ENCODE data around the gene TSPAN2.

Gene TSPAN2

GRCh38 chr1:115067161-115067859 is 22.0 kb downstream of the TSPAN2 start:
- Histone ChIP-seq H3K9me3 (ENCODE audit: control insufficient read depth, low read length) (no peaks in the 10 kb centered on the region), H3K27ac (ENCODE audit: insufficient read depth, low read length, poor library complexity, severe bottlenecking) (no peak overlapping the region), H3K36me3 (ENCODE audit: control insufficient read depth, insufficient read depth, low read length) (no peaks in the 10 kb centered on the region)

GRCh38 chr1:115065021-115065420 is 24.3 kb downstream of the TSPAN2 start:
- no peak overlapping the region for H3K27ac ChIP-seq (ENCODE audit: insufficient read depth, low read length, poor library complexity, severe bottlenecking)
- no peak for DNase-seq
- no peaks in the 10 kb centered on the region for H3K9me3 ChIP-seq (ENCODE audit: control insufficient read depth, low read length)
- H3K4me1 ChIP-seq (ENCODE audit: control insufficient read depth, insufficient read depth, low read length, poor library complexity, severe bottlenecking) = peaks cover 20% of the 10 kb centered on the region
- H3K4me3 ChIP-seq (ENCODE audit: insufficient read depth, low read depth, low read length, poor library complexity, severe bottlenecking) = no peak overlapping the region
- H3K27me3 ChIP-seq (replicated peaks; ENCODE audit: control insufficient read depth, insufficient read depth, low read length, poor library complexity, severe bottlenecking) = no peaks in the 10 kb centered on the region
- no peaks in the 10 kb centered on the region for H3K36me3 ChIP-seq (ENCODE audit: control insufficient read depth, insufficient read depth, low read length)

More at GRCh38 chr1:115067161-115067859, 22.0 kb downstream of the TSPAN2 start:
- H3K4me1 ChIP-seq (ENCODE audit: control insufficient read depth, insufficient read depth, low read length, poor library complexity, severe bottlenecking) = peaks cover 8% of the 10 kb centered on the region
- no peak overlapping the region for H3K4me3 ChIP-seq (ENCODE audit: insufficient read depth, low read depth, low read length, poor library complexity, severe bottlenecking)
- no peaks in the 10 kb centered on the region for H3K27me3 ChIP-seq (replicated peaks; ENCODE audit: control insufficient read depth, insufficient read depth, low read length, poor library complexity, severe bottlenecking)
- DNase-seq = no peak

- Histone ChIP-seq H3K27me3 (replicated peaks; ENCODE audit: control insufficient read depth, insufficient read depth, low read length, poor library complexity, severe bottlenecking) (no peaks in the 10 kb centered on the region), H3K4me3 (ENCODE audit: insufficient read depth, low read depth, low read length, poor library complexity, severe bottlenecking) (no peak overlapping the region), H3K36me3 (ENCODE audit: control insufficient read depth, insufficient read depth, low read length) (no peaks in the 10 kb centered on the region), H3K27ac (ENCODE audit: insufficient read depth, low read length, poor library complexity, severe bottlenecking) (no peak overlapping the region), H3K4me1 (ENCODE audit: control insufficient read depth, insufficient read depth, low read length, poor library complexity, severe bottlenecking) (peaks cover 20% of the 10 kb centered on the region), H3K9me3 (ENCODE audit: control insufficient read depth, low read length) (no peaks in the 10 kb centered on the region)
- DNase-seq = no peak
Measured at GRCh38 chr1:115064461-115064860, 24.8 kb downstream of the TSPAN2 start.

GRCh38 chr1:115063228-115063901 is 25.9 kb downstream of the TSPAN2 start:
- Histone ChIP-seq H3K4me3 (ENCODE audit: insufficient read depth, low read depth, low read length, poor library complexity, severe bottlenecking) (no peak overlapping the region), H3K36me3 (ENCODE audit: control insufficient read depth, insufficient read depth, low read length) (no peaks in the 10 kb centered on the region), H3K4me1 (ENCODE audit: control insufficient read depth, insufficient read depth, low read length, poor library complexity, severe bottlenecking) (peaks cover 20% of the 10 kb centered on the region), H3K27me3 (replicated peaks; ENCODE audit: control insufficient read depth, insufficient read depth, low read length, poor library complexity, severe bottlenecking) (no peaks in the 10 kb centered on the region), H3K9me3 (ENCODE audit: control insufficient read depth, low read length) (no peaks in the 10 kb centered on the region), H3K27ac (ENCODE audit: insufficient read depth, low read length, poor library complexity, severe bottlenecking) (peak overlapping the region; percentile 94)
- peak; percentile 18 to 38 (median 28) for DNase-seq

GRCh38 chr1:115062542-115063004 is 26.7 kb downstream of the TSPAN2 start:
- H3K36me3 ChIP-seq (ENCODE audit: control insufficient read depth, insufficient read depth, low read length) = no peaks in the 10 kb centered on the region
- peaks cover 20% of the 10 kb centered on the region for H3K4me1 ChIP-seq (ENCODE audit: control insufficient read depth, insufficient read depth, low read length, poor library complexity, severe bottlenecking)
- peak; percentile 94 to 97 (median 94) for DNase-seq
- H3K27me3 ChIP-seq (replicated peaks; ENCODE audit: control insufficient read depth, insufficient read depth, low read length, poor library complexity, severe bottlenecking) = no peaks in the 10 kb centered on the region
- H3K9me3 ChIP-seq (ENCODE audit: control insufficient read depth, low read length) = no peaks in the 10 kb centered on the region
- H3K4me3 ChIP-seq (ENCODE audit: insufficient read depth, low read depth, low read length, poor library complexity, severe bottlenecking) = no peak overlapping the region
- H3K27ac ChIP-seq (ENCODE audit: insufficient read depth, low read length, poor library complexity, severe bottlenecking) = peak overlapping the region; percentile 94

- no peaks in the 10 kb centered on the region for H3K36me3 ChIP-seq (ENCODE audit: control insufficient read depth, insufficient read depth, low read length)
- H3K27ac ChIP-seq (ENCODE audit: insufficient read depth, low read length, poor library complexity, severe bottlenecking) = no peak overlapping the region
- no peak overlapping the region for H3K4me3 ChIP-seq (ENCODE audit: insufficient read depth, low read depth, low read length, poor library complexity, severe bottlenecking)
- H3K9me3 ChIP-seq (ENCODE audit: control insufficient read depth, low read length) = no peaks in the 10 kb centered on the region
- DNase-seq = no peak
- no peaks in the 10 kb centered on the region for H3K27me3 ChIP-seq (replicated peaks; ENCODE audit: control insufficient read depth, insufficient read depth, low read length, poor library complexity, severe bottlenecking)
- H3K4me1 ChIP-seq (ENCODE audit: control insufficient read depth, insufficient read depth, low read length, poor library complexity, severe bottlenecking) = peaks cover 20% of the 10 kb centered on the region
Measured at GRCh38 chr1:115060501-115060900, 28.8 kb downstream of the TSPAN2 start.

GRCh38 chr1:115059316-115059715 is 30.0 kb downstream of the TSPAN2 start:
- H3K4me1 ChIP-seq (ENCODE audit: control insufficient read depth, insufficient read depth, low read length, poor library complexity, severe bottlenecking) = peaks cover 19% of the 10 kb centered on the region
- no peak for DNase-seq

GRCh38 chr1:115057661-115058254 is 31.5 kb downstream of the TSPAN2 start:
- Histone ChIP-seq H3K36me3 (ENCODE audit: control insufficient read depth, insufficient read depth, low read length) (no peaks in the 10 kb centered on the region), H3K27ac (ENCODE audit: insufficient read depth, low read length, poor library complexity, severe bottlenecking) (no peak overlapping the region), H3K9me3 (ENCODE audit: control insufficient read depth, low read length) (no peaks in the 10 kb centered on the region), H3K27me3 (replicated peaks; ENCODE audit: control insufficient read depth, insufficient read depth, low read length, poor library complexity, severe bottlenecking) (no peaks in the 10 kb centered on the region), H3K4me1 (ENCODE audit: control insufficient read depth, insufficient read depth, low read length, poor library complexity, severe bottlenecking) (peaks cover 16% of the 10 kb centered on the region), H3K4me3 (ENCODE audit: insufficient read depth, low read depth, low read length, poor library complexity, severe bottlenecking) (no peak overlapping the region)
- DNase-seq = no peak

More at GRCh38 chr1:115059316-115059715, 30.0 kb downstream of the TSPAN2 start:
- H3K9me3 ChIP-seq (ENCODE audit: control insufficient read depth, low read length) = no peaks in the 10 kb centered on the region
- H3K4me3 ChIP-seq (ENCODE audit: insufficient read depth, low read depth, low read length, poor library complexity, severe bottlenecking) = no peak overlapping the region
- no peaks in the 10 kb centered on the region for H3K36me3 ChIP-seq (ENCODE audit: control insufficient read depth, insufficient read depth, low read length)
- no peaks in the 10 kb centered on the region for H3K27me3 ChIP-seq (replicated peaks; ENCODE audit: control insufficient read depth, insufficient read depth, low read length, poor library complexity, severe bottlenecking)
- H3K27ac ChIP-seq (ENCODE audit: insufficient read depth, low read length, poor library complexity, severe bottlenecking) = no peak overlapping the region

GRCh38 chr1:115056395-115056798 is 32.9 kb downstream of the TSPAN2 start:
- DNase-seq = no peak
- no peaks in the 10 kb centered on the region for H3K27me3 ChIP-seq (replicated peaks; ENCODE audit: control insufficient read depth, insufficient read depth, low read length, poor library complexity, severe bottlenecking)
- H3K36me3 ChIP-seq (ENCODE audit: control insufficient read depth, insufficient read depth, low read length) = no peaks in the 10 kb centered on the region
- H3K27ac ChIP-seq (ENCODE audit: insufficient read depth, low read length, poor library complexity, severe bottlenecking) = no peak overlapping the region
- H3K9me3 ChIP-seq (ENCODE audit: control insufficient read depth, low read length) = no peaks in the 10 kb centered on the region
- H3K4me1 ChIP-seq (ENCODE audit: control insufficient read depth, insufficient read depth, low read length, poor library complexity, severe bottlenecking) = peaks cover 5% of the 10 kb centered on the region
- H3K4me3 ChIP-seq (ENCODE audit: insufficient read depth, low read depth, low read length, poor library complexity, severe bottlenecking) = no peak overlapping the region

Data from effector memory CD4-positive, alpha-beta T cell (primary cell).